Progenitor cell of endocrine pancreas (in vitro differentiated cells): ENCODE data around the gene TTLL8. TPM values are rescaled to one million over a fixed set of nuclear protein-coding genes. Genes with fewer than 3 reads are reported as not detected.

ENCODE experiments used
- DNase-seq: peaks from one replicate; pipeline ENCODE4 v3.0.0; 2021; ENCODE audit warnings: low spot score; ENCODE audit not compliant: unreplicated experiment
- H3K27ac Mint-ChIP-seq: 2 replicates; pipeline ENCODE4 v1.8.0; 2021; ENCODE audit warnings: mild to moderate bottlenecking, moderate library complexity, mixed read lengths
- H3K27me3 Mint-ChIP-seq: 2 replicates; pipeline ENCODE4 v1.8.0; 2021; ENCODE audit warnings: mixed read lengths
- H3K36me3 Mint-ChIP-seq: 2 replicates; pipeline ENCODE4 v1.8.0; 2022; ENCODE audit warnings: mixed read lengths; ENCODE audit not compliant: insufficient read depth
- H3K4me1 Mint-ChIP-seq: 2 replicates; pipeline ENCODE4 v1.8.0; 2021; ENCODE audit warnings: low read depth, mixed read lengths
- H3K4me3 Mint-ChIP-seq: 2 replicates; pipeline ENCODE4 v1.8.0; 2021; ENCODE audit warnings: low read depth, mild to moderate bottlenecking, moderate library complexity, mixed read lengths
- H3K9me3 Mint-ChIP-seq: 2 replicates; pipeline ENCODE4 v1.8.0; 2021; ENCODE audit warnings: low read depth, mixed read lengths
- total RNA-seq: library from RNA; stranded (reverse); gene quantifications from 2 replicates; pipeline ENCODE4 v1.2.1, GENCODE V29; 2021
- TF ChIP-seq, protein P1 (sequence below): fragments of 200-600 bp; sonication (generic); IDR thresholded peaks from one replicate; pipeline ENCODE4 v1.5.0; 2021; ENCODE audit warnings: antibody characterized with exemption, mild to moderate bottlenecking; ENCODE audit not compliant: unreplicated experiment

The TTLL8 gene
- total RNA-seq, 1 donor from 2014 or later, result not detected

GRCh38 chr22:50044485-50045118, 13.5 kb downstream of the TTLL8 start:
- Mint-ChIP-seq H3K4me3 (no peak overlapping the region), H3K27me3 (no peaks in the 10 kb centered on the region)
- TF ChIP-seq, protein P1, sequence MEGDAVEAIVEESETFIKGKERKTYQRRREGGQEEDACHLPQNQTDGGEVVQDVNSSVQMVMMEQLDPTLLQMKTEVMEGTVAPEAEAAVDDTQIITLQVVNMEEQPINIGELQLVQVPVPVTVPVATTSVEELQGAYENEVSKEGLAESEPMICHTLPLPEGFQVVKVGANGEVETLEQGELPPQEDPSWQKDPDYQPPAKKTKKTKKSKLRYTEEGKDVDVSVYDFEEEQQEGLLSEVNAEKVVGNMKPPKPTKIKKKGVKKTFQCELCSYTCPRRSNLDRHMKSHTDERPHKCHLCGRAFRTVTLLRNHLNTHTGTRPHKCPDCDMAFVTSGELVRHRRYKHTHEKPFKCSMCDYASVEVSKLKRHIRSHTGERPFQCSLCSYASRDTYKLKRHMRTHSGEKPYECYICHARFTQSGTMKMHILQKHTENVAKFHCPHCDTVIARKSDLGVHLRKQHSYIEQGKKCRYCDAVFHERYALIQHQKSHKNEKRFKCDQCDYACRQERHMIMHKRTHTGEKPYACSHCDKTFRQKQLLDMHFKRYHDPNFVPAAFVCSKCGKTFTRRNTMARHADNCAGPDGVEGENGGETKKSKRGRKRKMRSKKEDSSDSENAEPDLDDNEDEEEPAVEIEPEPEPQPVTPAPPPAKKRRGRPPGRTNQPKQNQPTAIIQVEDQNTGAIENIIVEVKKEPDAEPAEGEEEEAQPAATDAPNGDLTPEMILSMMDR, result no peak

GRCh38 chr22:50041361-50042065, 16.6 kb downstream of the TTLL8 start:
- TF ChIP-seq, protein P1, result no peak
- Mint-ChIP-seq H3K27ac (no peak overlapping the region), H3K27me3 (no peaks in the 10 kb centered on the region), H3K4me3 (no peak overlapping the region), H3K36me3 (no peaks in the 10 kb centered on the region), H3K9me3 (peaks cover 4% of the 10 kb centered on the region), H3K4me1 (peaks cover 4% of the 10 kb centered on the region)
- no peak for DNase-seq

More at GRCh38 chr22:50044485-50045118, 13.5 kb downstream of the TTLL8 start:
- no peak for DNase-seq
- H3K9me3 Mint-ChIP-seq, result peaks cover 4% of the 10 kb centered on the region
- no peaks in the 10 kb centered on the region for H3K36me3 Mint-ChIP-seq
- H3K4me1 Mint-ChIP-seq, result no peaks in the 10 kb centered on the region
- no peak overlapping the region for H3K27ac Mint-ChIP-seq

DNA sequence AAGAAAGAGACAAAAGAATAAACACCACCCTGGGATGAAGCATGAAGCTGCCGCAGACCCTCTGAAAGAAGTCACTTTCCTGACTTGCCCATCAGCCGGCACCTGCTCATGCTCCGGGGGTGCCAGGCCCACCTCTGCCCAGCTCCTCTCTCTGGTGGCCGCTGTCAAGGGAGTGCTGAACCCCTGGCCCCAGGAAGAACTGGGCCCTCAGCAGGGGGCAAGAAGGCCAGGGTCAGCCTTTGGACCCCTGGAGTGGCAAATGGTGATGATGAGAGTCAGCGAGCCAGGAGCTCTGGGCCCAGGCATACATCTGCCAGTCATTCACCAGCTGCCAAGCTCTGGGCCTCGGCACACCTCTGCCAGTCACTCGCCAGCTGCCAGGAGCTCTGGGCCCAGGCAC, 17.4 kb downstream of the TTLL8 start:
- DNase-seq, result no peak
- TF ChIP-seq, protein P1, result no peak
- H3K9me3 Mint-ChIP-seq, result peaks cover 4% of the 10 kb centered on the region
- no peaks in the 10 kb centered on the region for H3K36me3 Mint-ChIP-seq
- H3K4me1 Mint-ChIP-seq, result peaks cover 4% of the 10 kb centered on the region
- no peak overlapping the region for H3K4me3 Mint-ChIP-seq
- no peaks in the 10 kb centered on the region for H3K27me3 Mint-ChIP-seq
- no peak overlapping the region for H3K27ac Mint-ChIP-seq

GRCh38 chr22:50039669-50040443, 18.2 kb downstream of the TTLL8 start:
- H3K27me3 Mint-ChIP-seq, result no peaks in the 10 kb centered on the region

More at GRCh38 chr22:50039669-50040443, 18.2 kb downstream of the TTLL8 start:
- no peak overlapping the region for H3K4me3 Mint-ChIP-seq
- no peaks in the 10 kb centered on the region for H3K36me3 Mint-ChIP-seq
- peaks cover 4% of the 10 kb centered on the region for H3K4me1 Mint-ChIP-seq
- DNase-seq, result no peak
- no peak overlapping the region for H3K27ac Mint-ChIP-seq
- peaks cover 4% of the 10 kb centered on the region for H3K9me3 Mint-ChIP-seq
- TF ChIP-seq, protein P1, result no peak
